Measurements from ENCODE around the gene NT5C1A.

GRCh38 chr1:39662861-39663260 is 9.0 kb downstream of the NT5C1A start:
- TF ChIP-seq POLR2AphosphoS5 (IDR thresholded peaks at IDR 0.05; ENCODE audit: borderline replicate concordance, low read depth, low read length) (no peak), EZH2 (IDR thresholded peaks at IDR 0.05) (no peak), FOXP2 (optimal IDR thresholded peaks at IDR 0.05; ENCODE audit: control extremely low read depth, extremely low read length, insufficient read depth) (no peak)
